COLO668 (cell line): ENCODE measurements around the gene KRTAP9-4.
"Not testable (repeated sequence)": the region's sequence is repeated elsewhere in the genome, so short reads cannot be mapped to it uniquely, and the experiment has no call there.

ENCODE experiments used
- DNase-seq: peaks from one replicate; lab custom pipeline; 2025; ENCODE audit not compliant: unreplicated experiment; lab: John Stamatoyannopoulos, UW

The KRTAP9-4 gene

DNA sequence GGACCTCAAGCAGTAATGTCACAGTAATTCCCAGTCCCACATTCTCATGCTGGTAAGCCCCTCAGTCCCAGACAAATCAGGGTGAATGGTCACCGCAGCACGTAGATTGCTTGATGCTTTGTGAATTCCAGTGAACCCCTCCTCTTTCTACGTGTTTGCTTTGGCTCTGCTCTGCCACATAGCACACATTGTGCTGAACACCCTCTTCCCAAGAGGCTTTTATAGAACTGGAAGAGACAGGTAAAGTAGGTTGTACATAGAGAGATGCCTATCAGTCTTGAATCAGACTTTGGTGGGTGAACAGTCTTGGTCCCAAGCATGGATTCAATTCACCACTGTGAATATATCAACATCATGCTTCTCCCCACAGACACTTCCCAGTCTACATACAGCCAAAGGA, 15.1 kb downstream of the KRTAP9-4 start:
- no peak for DNase-seq

DNA sequence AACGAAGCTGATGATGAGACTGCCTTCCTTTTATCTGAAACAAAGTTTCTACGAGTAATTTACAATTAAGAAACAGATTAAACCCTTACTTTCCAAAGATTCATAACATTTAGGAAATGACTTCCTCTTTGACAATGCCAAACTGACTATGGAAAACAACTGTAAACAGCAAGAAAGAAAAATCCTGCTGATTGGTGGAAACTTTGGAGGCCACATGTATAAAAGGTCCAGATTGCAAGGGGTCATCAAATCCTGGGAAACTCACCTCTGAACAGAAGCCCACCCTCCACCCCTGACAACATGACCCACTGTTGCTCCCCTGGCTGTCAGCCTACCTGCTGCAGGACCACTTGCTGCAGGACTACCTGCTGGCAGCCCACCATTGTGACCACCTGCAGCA, 15.6 kb downstream of the KRTAP9-4 start, which contains the start of gene KRTAP9-6:
Gene KRTAP9-6 (plus strand): TSS at position 301 of the 400 bp plus-strand sequence. CDS start 0 bp downstream, at position 301.
- no peak for DNase-seq

DNA sequence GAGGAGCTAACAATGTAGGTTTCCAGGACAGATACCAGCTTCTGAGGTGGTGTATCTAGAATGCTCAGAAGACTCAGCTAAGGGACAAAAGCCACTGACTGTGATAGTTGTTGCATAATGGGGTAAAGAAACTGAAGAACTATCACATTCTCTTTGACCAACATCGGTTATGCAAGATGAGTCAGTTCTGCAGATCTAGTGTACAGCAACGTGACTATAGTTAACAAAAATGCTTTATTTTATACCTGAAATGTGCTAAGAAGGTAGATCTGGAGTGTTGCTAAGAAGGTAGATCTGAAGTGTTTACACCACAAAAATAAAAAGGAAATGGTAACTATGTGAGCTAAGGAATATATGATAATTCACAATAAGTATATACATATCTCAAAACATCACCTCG, 18.2 kb downstream of the KRTAP9-4 start:
- no peak for DNase-seq

DNA sequence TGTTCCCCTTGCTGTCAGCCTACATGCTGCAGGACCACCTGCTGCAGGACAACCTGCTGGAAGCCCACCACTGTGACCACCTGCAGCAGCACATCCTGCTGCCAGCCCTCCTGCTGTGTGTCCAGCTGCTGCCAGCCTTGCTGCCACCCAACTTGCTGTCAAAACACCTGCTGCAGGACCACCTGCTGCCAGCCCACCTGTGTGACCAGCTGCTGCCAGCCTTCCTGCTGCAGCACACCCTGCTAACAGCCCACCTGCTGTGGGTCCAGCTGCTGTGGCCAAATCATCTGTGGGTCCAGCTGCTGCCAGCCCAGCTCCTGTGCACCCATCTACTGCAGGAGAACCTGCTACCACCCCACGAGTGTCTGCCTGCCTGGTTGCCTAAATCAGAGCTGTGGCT, 21.8 kb downstream of the KRTAP9-4 start:
- not testable (repeated sequence) for DNase-seq

DNA sequence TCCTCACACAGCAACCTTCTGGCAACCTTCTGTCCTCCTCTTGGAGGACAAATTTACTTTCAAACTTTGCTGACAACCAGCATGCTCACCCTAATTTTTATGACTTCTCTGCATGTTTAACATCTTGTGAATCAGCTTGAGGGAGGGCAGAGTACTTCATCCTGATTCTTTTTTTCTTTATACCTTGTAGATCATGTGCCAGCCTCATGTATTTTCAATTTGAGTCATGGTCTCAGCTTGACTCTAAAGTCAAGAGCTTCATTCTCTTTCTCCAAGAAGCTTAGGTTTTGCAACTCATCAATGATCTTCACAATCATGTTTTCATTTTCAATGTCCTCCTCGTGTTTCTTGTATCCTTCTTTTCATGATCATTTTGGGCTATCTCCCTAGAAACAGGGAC, 22.4 kb downstream of the KRTAP9-4 start:
- DNase-seq, result no peak

DNA sequence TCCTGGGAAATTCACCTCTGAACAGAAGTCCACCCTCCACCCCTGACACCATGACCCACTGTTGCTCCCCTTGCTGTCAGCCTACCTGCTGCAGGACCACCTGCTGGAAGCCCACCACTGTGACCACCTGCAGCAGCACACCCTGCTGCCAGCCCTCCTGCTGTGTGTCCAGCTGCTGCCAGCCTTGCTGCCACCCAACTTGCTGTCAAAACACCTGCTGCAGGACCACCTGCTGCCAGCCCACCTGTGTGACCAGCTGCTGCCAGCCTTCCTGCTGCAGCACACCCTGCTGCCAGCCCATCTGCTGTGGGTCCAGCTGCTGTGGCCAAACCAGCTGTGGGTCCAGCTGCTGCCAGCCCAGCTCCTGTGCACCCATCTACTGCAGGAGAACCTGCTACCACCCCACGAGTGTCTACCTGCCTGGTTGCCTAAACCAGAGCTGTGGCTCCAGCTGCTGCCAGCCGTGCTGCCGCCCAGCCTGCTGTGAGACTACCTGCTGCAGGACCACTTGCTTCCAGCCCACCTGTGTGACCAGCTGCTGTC, 26.2 kb downstream of the KRTAP9-4 start, which contains the start of gene KRTAP9-7:
Gene KRTAP9-7 (plus strand): TSS at position 51 of the 543 bp plus-strand sequence. CDS start 0 bp downstream, at position 51.
- not testable (repeated sequence) for DNase-seq

DNA sequence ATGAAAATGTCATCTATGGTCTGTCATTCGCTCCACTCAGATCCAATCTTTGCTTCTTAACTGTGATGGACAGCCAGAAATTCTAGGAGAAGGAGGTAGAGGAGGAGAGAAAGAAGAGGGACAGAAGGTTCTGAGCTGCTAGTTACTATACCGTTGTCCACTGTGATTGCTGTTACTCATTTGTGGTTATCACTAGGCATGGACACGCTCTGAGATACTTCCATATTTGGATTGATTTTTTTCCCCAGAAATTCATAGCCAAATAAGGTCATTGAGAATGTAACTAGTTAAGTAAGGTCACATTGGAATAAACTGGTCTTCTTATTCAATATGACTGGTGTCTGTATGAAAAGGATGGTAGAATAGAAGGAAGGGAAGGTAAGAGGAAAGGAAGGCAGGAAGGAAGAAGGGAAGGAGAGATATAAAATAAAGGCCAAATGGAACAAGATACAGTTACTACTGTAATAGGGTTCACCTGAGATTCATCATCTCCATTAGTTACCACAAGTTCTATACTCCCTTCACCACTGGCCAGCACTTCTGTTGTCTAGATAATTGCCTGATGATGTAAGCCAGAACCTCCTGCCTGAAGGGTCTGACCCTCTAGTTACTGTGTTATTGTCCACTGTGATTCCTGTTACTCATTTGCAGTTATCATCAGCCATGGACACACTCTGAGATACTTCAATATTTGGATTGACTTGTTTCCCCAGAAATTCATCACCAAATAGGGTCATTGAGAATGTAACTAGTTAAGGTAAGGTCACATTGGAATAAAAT, 28.9 kb downstream of the KRTAP9-4 start:
- no peak for DNase-seq

DNA sequence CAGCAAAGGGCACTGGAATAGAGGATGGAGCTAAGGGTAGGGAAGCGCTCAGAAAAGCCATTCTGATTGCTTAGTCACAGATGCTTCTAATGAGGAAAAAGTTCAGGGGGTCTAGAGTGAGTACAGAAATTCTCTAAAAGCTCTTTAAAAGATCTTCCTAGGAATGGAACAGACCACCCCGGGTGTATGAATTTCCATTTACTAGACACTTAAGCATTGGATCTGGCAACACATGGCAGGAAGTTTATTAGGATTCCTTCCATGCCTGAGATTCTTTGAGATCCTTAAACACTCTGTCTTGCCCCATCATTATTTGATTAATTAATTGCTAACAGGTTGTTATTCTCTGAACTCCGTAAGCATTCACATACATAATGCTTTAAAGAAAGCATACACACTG, 34.6 kb downstream of the KRTAP9-4 start:
- no peak for DNase-seq

DNA sequence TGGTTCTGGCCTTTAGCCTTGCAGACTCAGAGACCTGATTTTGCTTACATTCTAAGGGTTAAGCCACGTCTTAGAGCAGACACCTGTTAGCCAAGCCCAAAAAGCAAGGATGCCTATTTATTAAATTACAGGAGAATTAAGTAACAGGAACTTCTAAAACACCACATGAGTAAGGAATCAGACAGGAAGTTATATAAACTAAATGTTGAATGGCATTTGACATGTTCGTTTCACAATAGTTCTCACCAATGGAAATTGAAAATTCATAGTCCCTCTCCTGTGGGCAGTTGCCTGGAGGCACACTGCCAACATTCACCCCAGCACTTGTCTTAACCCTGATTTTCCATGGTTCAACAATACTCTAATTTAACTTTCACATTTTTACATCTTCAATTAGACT, 35.1 kb downstream of the KRTAP9-4 start:
- no peak for DNase-seq

DNA sequence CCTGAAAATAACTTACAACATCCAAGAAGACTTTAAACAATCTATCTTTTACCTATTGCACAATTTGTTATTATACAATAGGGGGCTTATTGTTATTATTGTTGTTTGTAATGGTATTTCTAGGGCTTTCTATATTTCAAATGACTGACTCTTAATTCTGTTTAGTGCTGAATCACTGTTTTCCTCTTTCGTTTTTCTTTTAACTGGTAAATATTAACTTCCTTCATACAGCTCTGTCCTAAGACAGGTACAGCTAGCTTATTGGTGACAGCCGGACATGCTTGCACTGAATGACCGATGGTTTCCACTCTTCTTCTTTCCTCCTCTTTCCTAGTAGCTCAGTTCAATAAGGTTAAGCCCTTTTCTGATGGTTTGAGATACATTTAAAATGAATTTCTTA, 37.6 kb downstream of the KRTAP9-4 start:
- DNase-seq, result no peak

DNA sequence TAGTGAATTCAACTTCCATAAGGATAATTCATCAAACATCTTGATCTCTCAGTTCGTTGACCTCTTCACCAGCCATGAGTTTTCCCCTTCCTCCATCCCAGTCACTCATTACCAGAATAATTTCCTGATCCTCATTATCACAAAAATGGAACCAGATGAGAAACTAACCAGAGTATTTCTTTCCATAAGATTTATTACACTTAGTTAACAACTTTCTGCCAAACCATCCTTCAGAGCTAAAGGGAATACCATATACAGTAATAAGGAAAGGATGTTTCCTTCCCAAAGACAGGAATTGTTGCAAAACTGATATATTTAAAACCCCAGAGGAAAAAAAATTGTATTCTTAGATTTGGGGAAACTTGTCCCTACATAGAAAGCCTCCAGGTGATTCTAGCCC, 44.5 kb downstream of the KRTAP9-4 start:
- no peak for DNase-seq

DNA sequence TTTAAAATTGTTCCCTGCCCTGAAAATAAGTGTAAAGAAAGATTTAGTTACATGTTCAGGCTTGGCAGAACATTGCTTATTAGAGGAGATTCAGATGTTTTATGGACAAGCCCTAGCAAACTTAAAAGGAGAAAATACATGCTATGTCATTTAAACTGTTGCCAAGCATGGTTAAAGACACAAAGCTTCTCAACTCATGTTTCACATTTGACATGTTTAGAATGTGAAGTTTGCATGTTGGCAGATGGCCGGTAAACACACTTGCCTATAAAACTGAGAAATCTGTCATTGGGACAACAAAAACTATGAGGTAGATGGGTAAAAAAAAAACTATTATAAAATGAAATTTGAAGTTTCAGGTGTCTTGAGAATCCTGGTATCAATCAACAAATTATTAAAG, 47.4 kb downstream of the KRTAP9-4 start:
- DNase-seq, result no peak

DNA sequence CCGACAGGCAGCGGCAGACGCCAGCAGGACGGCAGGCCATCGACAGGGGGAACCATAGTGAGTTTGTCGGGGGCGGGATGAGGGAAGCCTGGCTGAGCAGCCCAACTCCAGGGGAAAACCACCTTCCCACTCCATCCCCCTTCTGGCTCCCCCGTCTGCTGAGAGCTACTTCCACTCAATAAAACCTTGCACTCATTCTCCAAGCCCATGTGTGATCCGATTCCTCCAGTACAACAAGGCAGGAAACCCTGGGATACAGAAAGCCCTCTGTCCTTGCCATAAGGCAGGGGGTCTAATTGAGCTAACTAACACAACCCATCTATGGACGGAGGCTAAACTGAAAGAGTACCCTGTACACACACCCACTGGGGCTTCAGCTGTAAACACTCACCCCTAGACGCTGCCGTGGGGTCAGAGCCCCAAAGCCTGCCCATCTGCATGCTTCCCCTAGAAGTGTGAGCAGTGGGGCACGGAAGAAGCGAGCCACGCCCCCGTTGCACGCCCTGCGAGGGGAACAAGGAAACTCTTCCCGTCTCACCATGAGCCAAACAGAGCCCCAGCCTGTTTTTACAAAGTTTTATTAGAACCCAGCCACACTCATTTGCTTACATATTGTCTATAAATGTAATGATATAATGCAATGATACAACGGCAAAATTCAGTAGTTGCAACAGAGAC, 49.1 kb downstream of the KRTAP9-4 start:
- no peak for DNase-seq
